ENCODE measurements around the gene DPYD.

The DPYD gene

GRCh38 chr1:97920832-97921571 is at the start of gene DPYD:
Gene DPYD, minus strand, starts transcription at chr1:97921034. Its CDS starts 112 bp downstream, at chr1:97920922.
- DNase-seq (ENCODE audit: low read depth): peak; percentile 79
- peak within 1 kb of the TSS; percentile 87 for H3K4me3 ChIP-seq (ENCODE audit: low read length)
- no peak for TF ChIP-seq CTCF (conservative IDR thresholded peaks at IDR 0.05; ENCODE audit: low read depth, low read length)

GRCh38 chr1:97960470-97960869 is 39.6 kb upstream of the DPYD start:
- no peak for TF ChIP-seq CTCF (conservative IDR thresholded peaks at IDR 0.05; ENCODE audit: low read depth, low read length)
- H3K4me3 ChIP-seq (ENCODE audit: low read length): no peak overlapping the region
- DNase-seq (ENCODE audit: low read depth): no peak

- H3K4me3 ChIP-seq (ENCODE audit: low read length): no peak overlapping the region
- TF ChIP-seq CTCF (conservative IDR thresholded peaks at IDR 0.05; ENCODE audit: low read depth, low read length): no peak
- no peak for DNase-seq (ENCODE audit: low read depth)
These were observed 26.9 kb upstream of the DPYD start for GRCh38 chr1:97947695-97948094.

GRCh38 chr1:97943354-97943753 is 22.5 kb upstream of the DPYD start:
- no peak for TF ChIP-seq CTCF (conservative IDR thresholded peaks at IDR 0.05; ENCODE audit: low read depth, low read length)
- DNase-seq (ENCODE audit: low read depth): peak; percentile 39
- no peak overlapping the region for H3K4me3 ChIP-seq (ENCODE audit: low read length)

GRCh38 chr1:97942161-97943123 is 21.6 kb upstream of the DPYD start:
- no peak for TF ChIP-seq CTCF (conservative IDR thresholded peaks at IDR 0.05; ENCODE audit: low read depth, low read length)

GRCh38 chr1:97938285-97938642 is 17.4 kb upstream of the DPYD start:
- DNase-seq (ENCODE audit: low read depth): no peak
- no peak for TF ChIP-seq CTCF (conservative IDR thresholded peaks at IDR 0.05; ENCODE audit: low read depth, low read length)
- H3K4me3 ChIP-seq (ENCODE audit: low read length): no peak overlapping the region

More at GRCh38 chr1:97942161-97943123, 21.6 kb upstream of the DPYD start:
- H3K4me3 ChIP-seq (ENCODE audit: low read length): no peak overlapping the region
- DNase-seq (ENCODE audit: low read depth): no peak

Data from retinal pigment epithelial cell (primary cell).